ENCODE results near the gene NRG2.

Gene NRG2

GRCh38 chr5:140005145-140005591 is 37.9 kb downstream of the NRG2 start:
- no peak for DNase-seq

- no peak for DNase-seq
Observed at GRCh38 chr5:140004174-140004573, 38.9 kb downstream of the NRG2 start.

GRCh38 chr5:140003519-140003918 is 39.6 kb downstream of the NRG2 start:
- no peak for DNase-seq

GRCh38 chr5:140000332-140000731 is 42.8 kb downstream of the NRG2 start:
- no peak for DNase-seq

GRCh38 chr5:139998837-139999236 is 44.3 kb downstream of the NRG2 start:
- no peak for DNase-seq

- no peak for DNase-seq
Observed at GRCh38 chr5:139997276-139997675, 45.8 kb downstream of the NRG2 start.

GRCh38 chr5:139995929-139996328 is 47.2 kb downstream of the NRG2 start:
- DNase-seq, result no peak

- no peak for DNase-seq
Observed at GRCh38 chr5:139994234-139994633, 48.9 kb downstream of the NRG2 start.

GRCh38 chr5:139985733-139986132 is 57.4 kb downstream of the NRG2 start:
- DNase-seq, result no peak

GRCh38 chr5:139985290-139985689 is 57.8 kb downstream of the NRG2 start:
- no peak for DNase-seq

- DNase-seq, result no peak
Observed at GRCh38 chr5:139984816-139985215, 58.3 kb downstream of the NRG2 start.

GRCh38 chr5:139982975-139983240 is 60.2 kb downstream of the NRG2 start:
- DNase-seq, result no peak

GRCh38 chr5:139982157-139982974 is 60.7 kb downstream of the NRG2 start:
- DNase-seq, result no peak

- no peak for DNase-seq
Observed at GRCh38 chr5:139980765-139981164, 62.3 kb downstream of the NRG2 start.

GRCh38 chr5:139979943-139980342 is 63.2 kb downstream of the NRG2 start:
- no peak for DNase-seq

GRCh38 chr5:139979518-139979917 is 63.6 kb downstream of the NRG2 start:
- no peak for DNase-seq

- DNase-seq, result no peak
Observed at GRCh38 chr5:139976703-139977102, 66.4 kb downstream of the NRG2 start.

- DNase-seq, result no peak
Observed at GRCh38 chr5:139975942-139976341, 67.2 kb downstream of the NRG2 start.

- DNase-seq, result no peak
Observed at GRCh38 chr5:139975306-139975705, 67.8 kb downstream of the NRG2 start.

GRCh38 chr5:139974661-139975060 is 68.4 kb downstream of the NRG2 start:
- no peak for DNase-seq

GRCh38 chr5:139971202-139971725 is 71.8 kb downstream of the NRG2 start:
- no peak for DNase-seq

GRCh38 chr5:139969318-139969717 is 73.8 kb downstream of the NRG2 start:
- DNase-seq, result no peak

- peak; percentile 63 for DNase-seq
Observed at GRCh38 chr5:139968547-139969261, 74.4 kb downstream of the NRG2 start.

- no peak for DNase-seq
Observed at GRCh38 chr5:139967353-139967752, 75.7 kb downstream of the NRG2 start.
